ENCODE data around the gene KEL. TPM values are rescaled to one million over a fixed set of nuclear protein-coding genes. Genes with fewer than 3 reads are reported as not detected.

The KEL gene
- total and polyA plus RNA-seq, 8 donors, result 0.23 to 3.1 (median 0.31) TPM; not detected in 3

- Histone ChIP-seq H3K9me3 (no peaks in the 10 kb centered on the region), H3K27me3 (peaks cover 0 to 10% (median 0%) of the 10 kb centered on the region in 4 donors), H3K4me3 (no peak overlapping the region), H3K27ac (no peak overlapping the region), H3K36me3 (no peaks in the 10 kb centered on the region), H3K4me1 (no peaks in the 10 kb centered on the region)
- TF ChIP-seq, protein P1, sequence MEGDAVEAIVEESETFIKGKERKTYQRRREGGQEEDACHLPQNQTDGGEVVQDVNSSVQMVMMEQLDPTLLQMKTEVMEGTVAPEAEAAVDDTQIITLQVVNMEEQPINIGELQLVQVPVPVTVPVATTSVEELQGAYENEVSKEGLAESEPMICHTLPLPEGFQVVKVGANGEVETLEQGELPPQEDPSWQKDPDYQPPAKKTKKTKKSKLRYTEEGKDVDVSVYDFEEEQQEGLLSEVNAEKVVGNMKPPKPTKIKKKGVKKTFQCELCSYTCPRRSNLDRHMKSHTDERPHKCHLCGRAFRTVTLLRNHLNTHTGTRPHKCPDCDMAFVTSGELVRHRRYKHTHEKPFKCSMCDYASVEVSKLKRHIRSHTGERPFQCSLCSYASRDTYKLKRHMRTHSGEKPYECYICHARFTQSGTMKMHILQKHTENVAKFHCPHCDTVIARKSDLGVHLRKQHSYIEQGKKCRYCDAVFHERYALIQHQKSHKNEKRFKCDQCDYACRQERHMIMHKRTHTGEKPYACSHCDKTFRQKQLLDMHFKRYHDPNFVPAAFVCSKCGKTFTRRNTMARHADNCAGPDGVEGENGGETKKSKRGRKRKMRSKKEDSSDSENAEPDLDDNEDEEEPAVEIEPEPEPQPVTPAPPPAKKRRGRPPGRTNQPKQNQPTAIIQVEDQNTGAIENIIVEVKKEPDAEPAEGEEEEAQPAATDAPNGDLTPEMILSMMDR (IDR thresholded peaks at IDR 0.05), result no peak
- no peak for DNase-seq
- ATAC-seq, result no peak
- intact Hi-C loops (cut with DNase I), result no loop called here
- 70 to 75% methylated on average over 3 of the region's 3 CpGs for WGBS, 2 donors
- no peak for FAIRE-seq
Observed at GRCh38 chr7:142974626-142975025, 12.5 kb upstream of the KEL start.

GRCh38 chr7:142969183-142969582 is 7.0 kb upstream of the KEL start:
- H3K27me3 ChIP-seq, result peaks cover 0 to 10% (median 0%) of the 10 kb centered on the region in 4 donors
- DNase-seq, result no peak
- no peak for FAIRE-seq
- no peaks in the 10 kb centered on the region for H3K36me3 ChIP-seq
- H3K4me1 ChIP-seq, result no peaks in the 10 kb centered on the region
- no peaks in the 10 kb centered on the region for H3K9me3 ChIP-seq
- TF ChIP-seq, protein P1 (IDR thresholded peaks at IDR 0.05), result no peak
- no peak for ATAC-seq
- H3K4me3 ChIP-seq, result no peak overlapping the region
- WGBS, 2 donors, result 56 to 66% methylated on average over 4 of the region's 4 CpGs
- intact Hi-C loops (cut with DNase I), result no loop called here
- no peak overlapping the region for H3K27ac ChIP-seq

DNA sequence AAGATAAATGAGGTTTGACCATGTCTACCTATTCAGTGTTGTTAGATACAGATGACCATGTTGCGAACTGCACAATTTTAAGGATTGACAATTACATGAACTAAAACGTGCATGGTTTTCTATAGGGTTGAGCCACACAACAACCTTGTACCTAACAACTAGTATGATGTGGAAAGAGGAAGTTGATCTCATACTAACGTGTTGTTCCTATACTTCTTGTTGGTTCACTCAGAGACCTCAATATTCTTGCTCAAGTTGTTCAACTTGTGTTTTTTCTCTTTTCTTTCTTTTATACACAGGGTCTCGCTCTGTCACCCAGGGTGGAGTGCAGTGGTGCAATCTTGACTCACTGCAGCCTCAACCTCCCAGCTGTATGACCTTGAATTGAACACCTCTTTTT is 6.1 kb upstream of the KEL start:
- TF ChIP-seq, protein P1 (IDR thresholded peaks at IDR 0.05), result no peak
- peaks cover 0 to 10% (median 0%) of the 10 kb centered on the region in 4 donors for H3K27me3 ChIP-seq
- no peaks in the 10 kb centered on the region for H3K9me3 ChIP-seq
- DNase-seq, result no peak
- H3K4me3 ChIP-seq, result no peak overlapping the region
- ATAC-seq, result no peak
- H3K27ac ChIP-seq, result no peak overlapping the region
- intact Hi-C loops (cut with DNase I), result no loop called here
- H3K4me1 ChIP-seq, result no peaks in the 10 kb centered on the region
- 68 to 82% methylated on average over 4 of the region's 4 CpGs for WGBS, 2 donors
- no peak for FAIRE-seq
- no peaks in the 10 kb centered on the region for H3K36me3 ChIP-seq

DNA sequence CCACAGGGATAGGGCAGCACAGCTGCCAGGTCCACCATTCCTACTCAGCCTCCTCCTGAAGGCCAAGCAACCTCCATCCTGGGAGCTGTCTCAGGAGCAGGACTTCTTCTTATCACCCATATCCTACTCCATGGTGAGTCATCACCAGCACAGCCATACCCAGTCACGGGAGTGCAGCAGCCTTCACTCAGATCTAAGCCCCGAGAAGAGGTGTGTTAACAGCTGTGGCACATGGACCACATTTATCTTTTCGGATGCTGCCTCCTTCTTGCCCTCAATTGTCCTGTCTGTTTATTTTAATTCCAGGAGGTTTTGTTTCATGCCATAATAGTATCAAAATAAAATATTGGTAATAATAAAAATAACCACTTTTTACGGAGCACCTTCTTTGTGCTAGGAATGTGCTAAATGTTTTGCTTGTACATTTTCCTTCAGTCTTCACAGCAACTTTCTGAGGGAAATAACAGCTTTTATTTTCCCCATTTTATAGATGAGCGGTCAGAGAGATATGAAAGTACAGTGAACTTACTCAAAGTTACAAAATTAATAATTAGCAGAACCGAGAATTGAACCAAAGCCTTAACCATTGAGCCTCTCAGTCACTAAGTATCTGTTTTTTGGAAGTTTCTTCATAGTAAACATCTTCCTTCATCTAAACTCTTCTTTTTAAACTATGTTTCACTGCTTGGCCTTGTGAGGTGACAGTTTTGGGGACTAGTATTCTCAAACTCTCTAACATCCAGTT is 2.5 kb upstream of the KEL start:
- TF ChIP-seq, protein P1 (IDR thresholded peaks at IDR 0.05), result no peak
- Histone ChIP-seq H3K27ac (no peak overlapping the region), H3K4me1 (no peaks in the 10 kb centered on the region), H3K36me3 (no peaks in the 10 kb centered on the region), H3K27me3 (no peaks in the 10 kb centered on the region), H3K9me3 (no peaks in the 10 kb centered on the region), H3K4me3 (no peak overlapping the region)
- 76 to 83% methylated on average over 6 of the region's 6 CpGs for WGBS, 2 donors
- ATAC-seq (no peak), FAIRE-seq (no peak), DNase-seq (no peak)
- intact Hi-C loops (cut with DNase I), result no loop called here

- H3K27ac ChIP-seq, result no peak overlapping the region
- TF ChIP-seq, protein P1 (IDR thresholded peaks at IDR 0.05), result no peak
- no peaks in the 10 kb centered on the region for H3K36me3 ChIP-seq
- no peak for FAIRE-seq
- no peaks in the 10 kb centered on the region for H3K27me3 ChIP-seq
- 87 to 90% methylated on average over 2 of the region's 2 CpGs for WGBS, 2 donors
- no peak for DNase-seq
- no peaks in the 10 kb centered on the region for H3K9me3 ChIP-seq
- intact Hi-C loops (cut with DNase I), result no loop called here
- no peaks in the 10 kb centered on the region for H3K4me1 ChIP-seq
- no peak for ATAC-seq
- no peak overlapping the region for H3K4me3 ChIP-seq
Observed at GRCh38 chr7:142963993-142964392, 1.8 kb upstream of the KEL start.

Measured in pancreas (tissue), 10 donors.